A549 (cell line): ENCODE data around the gene BLTP2. TPM values are rescaled to one million over a fixed set of nuclear protein-coding genes. Genes with fewer than 3 reads are reported as not detected.

ENCODE experiments used
- ATAC-seq, 2 experiments: fragments of 200-7000 bp in 1 of 2; fragments of >200 bp in 1 of 2; cut with Nextera tagmentation in 1 of 2; cut with Tn5 transposase in 1 of 2; 3 replicates each; pipeline versions ENCODE4 v1.8.0 to v1.9.1; 2018 to 2020; ENCODE audit warnings: mild to moderate bottlenecking in 1 of 2, moderate library complexity in 1 of 2
- CTCF ChIA-PET: fragments of 300-600 bp; sonication (Branson Sonifier 250); formaldehyde crosslinking; extraction: SDS; loops from one replicate; lab custom pipeline; 2021; ENCODE audit warnings: antibody characterized with exemption, inconsistent platforms; lab: Yijun Ruan, JAX
- POLR2A ChIA-PET: fragments of 350-600 bp; formaldehyde crosslinking; extraction: SDS; loops from one replicate; lab custom pipeline; 2021; ENCODE audit warnings: antibody characterized with exemption, inconsistent platforms; lab: Yijun Ruan, JAX
- DNase-seq, 2 experiments: peaks; one replicate each; pipeline versions ENCODE4 v3.0.0 to v3.0.0-alpha.2; 2011 to 2016; ENCODE audit warnings: low read depth in 1 of 2, low spot score in 1 of 2
- FAIRE-seq: peaks from 2 replicates; lab custom pipeline; 2011; peaks lifted over from hg19 to GRCh38; lab: Jason Lieb, UNC
- H3K27ac ChIP-seq, 2 experiments: fragments of >200 bp; sonication (Bioruptor Twin); formaldehyde crosslinking; 3 replicates each; pipeline ENCODE4 v1.5.1; 2016 to 2017
- H3K4me1 ChIP-seq: fragments of >200 bp; sonication (Bioruptor Twin); formaldehyde crosslinking; 3 replicates; pipeline ENCODE4 v1.6.1; 2016
- H3K4me2 ChIP-seq: fragments of >200 bp; sonication (Bioruptor Twin); formaldehyde crosslinking; 3 replicates; pipeline ENCODE4 v1.6.1; 2016
- H3K4me3 ChIP-seq: fragments of >200 bp; sonication (Bioruptor Twin); formaldehyde crosslinking; 3 replicates; pipeline ENCODE4 v1.5.1; 2016
- H3K9me3 ChIP-seq: fragments of >200 bp; sonication (Bioruptor Twin); formaldehyde crosslinking; 3 replicates; pipeline ENCODE4 v1.6.1; 2016
- BHLHE40 ChIP-seq: IDR thresholded peaks from 2 replicates; pipeline ENCODE4 v1.6.1; 2012; ENCODE audit warnings: low read depth, low read length, inconsistent platforms
- CBX8 ChIP-seq: fragments of 200-600 bp; sonication (generic); IDR thresholded peaks from 2 replicates; pipeline ENCODE4 v1.6.1; 2016
- CHD2 ChIP-seq: fragments of 150-350 bp; IDR thresholded peaks from 2 replicates; pipeline ENCODE4 v1.6.1; 2014; ENCODE audit warnings: low read length; ENCODE audit not compliant: partially characterized antibody
- CHD4 ChIP-seq: fragments of 200-600 bp; sonication (generic); IDR thresholded peaks from 2 replicates; pipeline ENCODE4 v1.6.1; 2016; ENCODE audit warnings: antibody characterized with exemption, mild to moderate bottlenecking, borderline replicate concordance
- EHMT2 ChIP-seq: fragments of 200-600 bp; sonication (generic); IDR thresholded peaks from 2 replicates; pipeline ENCODE4 v1.6.1; 2016; ENCODE audit warnings: antibody characterized with exemption, low read depth, mild to moderate bottlenecking, moderate library complexity
- FOSB ChIP-seq: fragments of 250-450 bp; sonication (Bioruptor Pico); IDR thresholded peaks from 2 replicates; pipeline ENCODE4 v1.5.0; 2020; ENCODE audit warnings: mild to moderate bottlenecking, moderate library complexity
- FOSL2 ChIP-seq, 2 experiments: fragments of 450-650 bp in 1 of 2; fragments of >200 bp in 1 of 2; sonication (Bioruptor Twin) in 1 of 2; formaldehyde crosslinking; IDR thresholded peaks; 2 replicates each; pipeline versions ENCODE4 v1.5.0 to v1.6.1; 2016 to 2020; ENCODE audit warnings: mild to moderate bottlenecking in 1 of 2, moderate library complexity in 1 of 2
- HDAC2 ChIP-seq: fragments of 200-600 bp; sonication (generic); IDR thresholded peaks from 2 replicates; pipeline ENCODE4 v1.6.1; 2016
- HOXA7 ChIP-seq: fragments of 250-450 bp; sonication (Bioruptor Pico); IDR thresholded peaks from 2 replicates; pipeline ENCODE4 v1.5.0; 2020; ENCODE audit warnings: mild to moderate bottlenecking, moderate library complexity
- HOXB13 ChIP-seq: fragments of 250-450 bp; sonication (Bioruptor Pico); IDR thresholded peaks from 2 replicates; pipeline ENCODE4 v1.5.0; 2020; ENCODE audit warnings: low read depth, mild to moderate bottlenecking, moderate library complexity
- JUNB ChIP-seq: fragments of >200 bp; sonication (Bioruptor Twin); formaldehyde crosslinking; IDR thresholded peaks from 2 replicates; pipeline ENCODE4 v1.6.1; 2016
- KDM1A ChIP-seq: fragments of 200-600 bp; sonication (generic); IDR thresholded peaks from 2 replicates; pipeline ENCODE4 v1.6.1; 2016; ENCODE audit warnings: low read depth, mild to moderate bottlenecking
- KDM5A ChIP-seq: fragments of 200-600 bp; sonication (generic); IDR thresholded peaks from 2 replicates; pipeline ENCODE4 v1.6.1; 2016; ENCODE audit warnings: antibody characterized with exemption, mild to moderate bottlenecking
- MAFK ChIP-seq: fragments of 450-650 bp; IDR thresholded peaks from 2 replicates; pipeline ENCODE4 v1.6.1; 2014; ENCODE audit not compliant: partially characterized antibody
- MAZ ChIP-seq: fragments of 150-350 bp; IDR thresholded peaks from 2 replicates; pipeline ENCODE4 v1.6.1; 2014; ENCODE audit warnings: antibody characterized with exemption, low read depth, low read length, borderline replicate concordance
- NFE2L2 ChIP-seq: fragments of 150-350 bp; conservative IDR thresholded peaks from 2 replicates; pipeline ENCODE4 v1.6.1; 2014; ENCODE audit warnings: low read length
- PHF8 ChIP-seq: fragments of 200-600 bp; sonication (generic); IDR thresholded peaks from 2 replicates; pipeline ENCODE4 v1.6.1; 2016; ENCODE audit warnings: low read depth, mild to moderate bottlenecking, antibody characterized with exemption, moderate library complexity, borderline replicate concordance
- POLR2A ChIP-seq: IDR thresholded peaks from 2 replicates; pipeline ENCODE4 v1.6.1; 2012; ENCODE audit warnings: mild to moderate bottlenecking, low read length
- POLR2AphosphoS2 ChIP-seq: conservative IDR thresholded peaks from 2 replicates; pipeline ENCODE4 v1.6.1; 2012; ENCODE audit warnings: low read length, improper control_type of control experiment, inconsistent platforms
- RCOR1 ChIP-seq: fragments of 150-350 bp; IDR thresholded peaks from 2 replicates; pipeline ENCODE4 v1.6.1; 2014; ENCODE audit warnings: antibody characterized with exemption, low read length, low read depth
- RNF2 ChIP-seq: fragments of 200-600 bp; sonication (generic); IDR thresholded peaks from 2 replicates; pipeline ENCODE4 v1.6.1; 2016; ENCODE audit warnings: low read depth, mild to moderate bottlenecking, antibody characterized with exemption, moderate library complexity, borderline replicate concordance
- SMC3 ChIP-seq: fragments of >200 bp; sonication (Bioruptor Twin); formaldehyde crosslinking; IDR thresholded peaks from 3 replicates; pipeline ENCODE4 v1.6.1; 2018; ENCODE audit warnings: inconsistent platforms
- TFCP2L1 ChIP-seq: fragments of 250-450 bp; sonication (Bioruptor Pico); IDR thresholded peaks from 2 replicates; pipeline ENCODE4 v1.5.0; 2021; ENCODE audit warnings: mild to moderate bottlenecking
- TP53 ChIP-seq: fragments of 250-450 bp; sonication (Bioruptor Pico); IDR thresholded peaks from 2 replicates; pipeline ENCODE4 v1.5.0; 2021; ENCODE audit warnings: mild to moderate bottlenecking, moderate library complexity
- ZC3H11A ChIP-seq: fragments of 450-650 bp; IDR thresholded peaks from 2 replicates; pipeline ENCODE4 v1.6.1; 2014; ENCODE audit warnings: antibody characterized with exemption, mild to moderate bottlenecking
- ZSCAN20 ChIP-seq: fragments of 250-450 bp; sonication (Bioruptor Pico); IDR thresholded peaks from 2 replicates; pipeline ENCODE4 v1.8.0; 2022; ENCODE audit warnings: mild to moderate bottlenecking, moderate library complexity
- WGBS: methylation state at CpG from one replicate; pipeline ENCODE4 v1.1.6; 2017; ENCODE audit errors: missing lambda C conversion rate; 5-methylcytosine and 5-hydroxymethylcytosine counted together
- polyA plus RNA-seq, 4 experiments: library from polyadenylated mRNA; depleted of rRNA in 3 of 4; stranded (reverse); fragments of >200 nt; fragmentation: RNase III in 1 of 4; extraction: RNeasy Plus Mini Kit Qiagen cat#74134 plus additional on column Dnase treatment in 1 of 4; gene quantifications; 2 replicates in 3 of 4; 3 replicates in 1 of 4; pipeline ENCODE4 v1.2.3, GENCODE V29; 2011 to 2017
- TF ChIP-seq, protein P1 (sequence below): fragments of 150-350 bp; IDR thresholded peaks from 2 replicates; pipeline ENCODE4 v1.6.1; 2014; ENCODE audit warnings: low read depth, mild to moderate bottlenecking, low read length
- TF ChIP-seq, protein P2 (sequence below): fragments of >200 bp; sonication (Bioruptor Twin); formaldehyde crosslinking; IDR thresholded peaks from 3 replicates; pipeline ENCODE4 v1.5.1; 2016
- TF ChIP-seq, protein P3 (sequence below): fragments of >200 bp; sonication (Bioruptor Twin); formaldehyde crosslinking; IDR thresholded peaks from 2 replicates; pipeline ENCODE4 v1.6.1; 2016
- TF ChIP-seq, protein P4 (sequence below): fragments of 250-450 bp; sonication (Bioruptor Pico); IDR thresholded peaks from 2 replicates; pipeline ENCODE4 v1.5.0; 2021; ENCODE audit warnings: mild to moderate bottlenecking, moderate library complexity, borderline replicate concordance
- TF ChIP-seq, protein P5 (sequence below): IDR thresholded peaks from 2 replicates; pipeline ENCODE4 v1.6.1; 2012

BLTP2 gene
- polyA plus RNA-seq, 2 of the 4 experiments (the other 2 are of a cell fraction), result 81.1 to 150 TPM

DNA sequence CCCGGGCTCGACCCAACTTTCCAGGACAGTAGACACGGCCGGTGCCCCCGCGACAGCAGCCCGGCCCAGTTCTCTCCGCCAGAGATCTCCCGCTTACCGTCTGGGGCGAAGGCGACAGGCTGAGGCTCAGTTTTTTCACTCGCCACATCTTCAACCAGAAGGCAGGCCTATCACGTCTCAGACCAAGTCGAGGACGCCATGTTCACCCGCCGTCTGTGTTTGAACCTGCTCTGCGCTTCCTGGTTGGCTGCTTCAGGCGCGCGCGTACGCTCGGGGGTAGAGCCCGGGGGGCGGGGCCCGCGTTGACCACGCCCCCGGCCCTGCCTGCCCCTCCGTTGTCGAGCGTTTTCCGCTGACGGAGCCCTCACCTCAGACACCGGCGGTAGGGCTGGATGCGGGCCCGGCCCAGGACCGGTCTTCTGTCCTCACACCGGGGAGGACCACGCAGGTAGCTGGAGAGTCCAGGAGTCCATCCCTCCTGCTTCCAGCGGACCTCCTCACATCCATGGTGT, 46.1 kb downstream of the BLTP2 start, which contains the start of gene SPAG5 (continued):
- TF ChIP-seq HDAC2, result 0 out of 2 replicates have a peak, but pooled peaks have one; percentile 23
- TF ChIP-seq, protein P1, sequence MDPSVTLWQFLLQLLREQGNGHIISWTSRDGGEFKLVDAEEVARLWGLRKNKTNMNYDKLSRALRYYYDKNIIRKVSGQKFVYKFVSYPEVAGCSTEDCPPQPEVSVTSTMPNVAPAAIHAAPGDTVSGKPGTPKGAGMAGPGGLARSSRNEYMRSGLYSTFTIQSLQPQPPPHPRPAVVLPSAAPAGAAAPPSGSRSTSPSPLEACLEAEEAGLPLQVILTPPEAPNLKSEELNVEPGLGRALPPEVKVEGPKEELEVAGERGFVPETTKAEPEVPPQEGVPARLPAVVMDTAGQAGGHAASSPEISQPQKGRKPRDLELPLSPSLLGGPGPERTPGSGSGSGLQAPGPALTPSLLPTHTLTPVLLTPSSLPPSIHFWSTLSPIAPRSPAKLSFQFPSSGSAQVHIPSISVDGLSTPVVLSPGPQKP, result no peak
- TF ChIP-seq JUNB, result no peak
- no peak for TF ChIP-seq FOSB (CRISPR knock-in tag)
- no peak for TF ChIP-seq ZSCAN20 (CRISPR knock-in tag)
- no peak for TF ChIP-seq CBX8
- no peak for TF ChIP-seq MAZ
- no peak for TF ChIP-seq TFCP2L1 (CRISPR knock-in tag)
- peak; percentile 83 for TF ChIP-seq POLR2A
- no peak for TF ChIP-seq CHD2
- no peak for TF ChIP-seq EHMT2
- TF ChIP-seq, protein P2, sequence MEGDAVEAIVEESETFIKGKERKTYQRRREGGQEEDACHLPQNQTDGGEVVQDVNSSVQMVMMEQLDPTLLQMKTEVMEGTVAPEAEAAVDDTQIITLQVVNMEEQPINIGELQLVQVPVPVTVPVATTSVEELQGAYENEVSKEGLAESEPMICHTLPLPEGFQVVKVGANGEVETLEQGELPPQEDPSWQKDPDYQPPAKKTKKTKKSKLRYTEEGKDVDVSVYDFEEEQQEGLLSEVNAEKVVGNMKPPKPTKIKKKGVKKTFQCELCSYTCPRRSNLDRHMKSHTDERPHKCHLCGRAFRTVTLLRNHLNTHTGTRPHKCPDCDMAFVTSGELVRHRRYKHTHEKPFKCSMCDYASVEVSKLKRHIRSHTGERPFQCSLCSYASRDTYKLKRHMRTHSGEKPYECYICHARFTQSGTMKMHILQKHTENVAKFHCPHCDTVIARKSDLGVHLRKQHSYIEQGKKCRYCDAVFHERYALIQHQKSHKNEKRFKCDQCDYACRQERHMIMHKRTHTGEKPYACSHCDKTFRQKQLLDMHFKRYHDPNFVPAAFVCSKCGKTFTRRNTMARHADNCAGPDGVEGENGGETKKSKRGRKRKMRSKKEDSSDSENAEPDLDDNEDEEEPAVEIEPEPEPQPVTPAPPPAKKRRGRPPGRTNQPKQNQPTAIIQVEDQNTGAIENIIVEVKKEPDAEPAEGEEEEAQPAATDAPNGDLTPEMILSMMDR, result no peak
- TF ChIP-seq CHD4, result no peak
- TF ChIP-seq RCOR1, result no peak
- no peak for TF ChIP-seq TP53 (CRISPR knock-in tag)
- TF ChIP-seq FOSL2 (IDR thresholded peaks at IDR 0.05), result no peak
- TF ChIP-seq FOSL2 (CRISPR knock-in tag; IDR thresholded peaks at IDR 0.05), result no peak
- no peak for TF ChIP-seq NFE2L2
- no peak for TF ChIP-seq RNF2
- no peak for TF ChIP-seq SMC3
- no peak for TF ChIP-seq HOXB13 (CRISPR knock-in tag)
- peak; percentile 58; the same call in 1 of the 2 replicates for TF ChIP-seq PHF8
- TF ChIP-seq KDM5A, result peak; percentile 90
- TF ChIP-seq MAFK, result peak; percentile 50
- TF ChIP-seq BHLHE40, result no peak
- no peak for TF ChIP-seq ZC3H11A
- TF ChIP-seq, protein P3, sequence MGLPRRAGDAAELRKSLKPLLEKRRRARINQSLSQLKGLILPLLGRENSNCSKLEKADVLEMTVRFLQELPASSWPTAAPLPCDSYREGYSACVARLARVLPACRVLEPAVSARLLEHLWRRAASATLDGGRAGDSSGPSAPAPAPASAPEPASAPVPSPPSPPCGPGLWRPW, result no peak

DNA sequence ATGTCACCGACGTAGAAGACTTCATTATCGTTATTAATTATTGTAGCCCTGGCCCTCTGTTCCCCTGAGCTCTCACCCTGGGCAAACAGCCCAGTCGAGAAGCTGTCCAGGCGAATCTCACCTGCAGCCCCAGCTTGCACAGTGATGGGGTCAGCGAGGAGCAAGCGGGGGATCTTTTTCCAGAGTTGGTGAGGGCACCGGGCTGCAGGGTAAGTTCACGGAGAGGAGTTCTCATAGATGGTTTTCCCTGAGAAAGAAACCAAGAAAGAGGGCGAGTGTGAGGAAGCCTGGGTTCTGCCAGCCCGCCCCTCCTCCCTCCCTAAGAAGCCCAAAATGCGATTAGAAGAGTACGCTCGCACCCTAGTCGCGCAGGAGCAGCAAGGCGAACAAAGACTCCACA, 46.6 kb downstream of the BLTP2 start:
- CTCF ChIA-PET, result interaction anchor here (0.9 to 1.7 kb wide), 10 partner anchors 9 to 104 kb away, joined by 3 to 7 read pairs (median 4); partner anchors contain the start of genes ALDOC and BLTP2
- peaks cover 17% of the 10 kb centered on the region for H3K4me1 ChIP-seq
- POLR2A ChIA-PET, result no interaction called here
- FAIRE-seq (no peak), DNase-seq (peak in 1 of 2 experiments; percentile 25), ATAC-seq (peak; percentile 1 to 22; a peak in 3 of 6 replicates)
- TF ChIP-seq, protein P4, sequence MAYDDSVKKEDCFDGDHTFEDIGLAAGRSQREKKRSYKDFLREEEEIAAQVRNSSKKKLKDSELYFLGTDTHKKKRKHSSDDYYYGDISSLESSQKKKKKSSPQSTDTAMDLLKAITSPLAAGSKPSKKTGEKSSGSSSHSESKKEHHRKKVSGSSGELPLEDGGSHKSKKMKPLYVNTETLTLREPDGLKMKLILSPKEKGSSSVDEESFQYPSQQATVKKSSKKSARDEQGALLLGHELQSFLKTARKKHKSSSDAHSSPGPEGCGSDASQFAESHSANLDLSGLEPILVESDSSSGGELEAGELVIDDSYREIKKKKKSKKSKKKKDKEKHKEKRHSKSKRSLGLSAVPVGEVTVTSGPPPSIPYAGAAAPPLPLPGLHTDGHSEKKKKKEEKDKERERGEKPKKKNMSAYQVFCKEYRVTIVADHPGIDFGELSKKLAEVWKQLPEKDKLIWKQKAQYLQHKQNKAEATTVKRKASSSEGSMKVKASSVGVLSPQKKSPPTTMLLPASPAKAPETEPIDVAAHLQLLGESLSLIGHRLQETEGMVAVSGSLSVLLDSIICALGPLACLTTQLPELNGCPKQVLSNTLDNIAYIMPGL (CRISPR knock-in tag), result no peak
- TF ChIP-seq HOXA7 (CRISPR knock-in tag) (no peak), POLR2AphosphoS2 (no peak), POLR2A (no peak), SMC3 (no peak), KDM1A (no peak), EHMT2 (no peak)
- TF ChIP-seq, protein P5, sequence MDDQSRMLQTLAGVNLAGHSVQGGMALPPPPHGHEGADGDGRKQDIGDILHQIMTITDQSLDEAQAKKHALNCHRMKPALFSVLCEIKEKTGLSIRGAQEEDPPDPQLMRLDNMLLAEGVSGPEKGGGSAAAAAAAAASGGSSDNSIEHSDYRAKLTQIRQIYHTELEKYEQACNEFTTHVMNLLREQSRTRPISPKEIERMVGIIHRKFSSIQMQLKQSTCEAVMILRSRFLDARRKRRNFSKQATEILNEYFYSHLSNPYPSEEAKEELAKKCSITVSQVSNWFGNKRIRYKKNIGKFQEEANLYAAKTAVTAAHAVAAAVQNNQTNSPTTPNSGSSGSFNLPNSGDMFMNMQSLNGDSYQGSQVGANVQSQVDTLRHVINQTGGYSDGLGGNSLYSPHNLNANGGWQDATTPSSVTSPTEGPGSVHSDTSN, result no peak; the same call in 1 of the 2 replicates
- TF ChIP-seq, protein P1, result no peak
- WGBS, result 3% methylated on average over 17 of the region's 17 CpGs
- peak overlapping the region; percentile 79 to 88 for H3K27ac ChIP-seq
- H3K4me2 ChIP-seq, result peak overlapping the region; percentile 78
- no peaks in the 10 kb centered on the region for H3K9me3 ChIP-seq
- peak overlapping the region; percentile 79 for H3K4me3 ChIP-seq
